ENCODE measurements around the gene NECTIN2. TPM values are rescaled to one million over a fixed set of nuclear protein-coding genes. Genes with fewer than 3 reads are reported as not detected.

NECTIN2 gene
- total RNA-seq, 1 experiment from 2014 or later: 104 TPM

DNA sequence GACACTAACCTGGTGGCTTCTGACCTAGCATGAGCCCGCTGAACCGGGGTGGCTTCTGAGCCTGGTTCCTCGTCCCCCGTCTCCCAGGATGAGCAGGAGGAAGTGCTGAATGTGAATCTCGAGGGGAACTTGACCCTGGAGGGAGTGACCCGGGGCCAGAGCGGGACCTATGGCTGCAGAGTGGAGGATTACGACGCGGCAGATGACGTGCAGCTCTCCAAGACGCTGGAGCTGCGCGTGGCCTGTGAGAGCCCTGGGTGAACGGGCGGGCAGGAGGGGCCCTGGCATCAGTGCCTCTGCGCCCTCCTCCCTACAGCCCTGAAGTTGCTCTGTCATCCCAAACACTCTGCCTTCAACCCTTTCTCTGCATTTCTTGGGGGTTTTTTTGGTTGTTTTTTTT lies 31.6 kb upstream of the NECTIN2 start:
- no TSS peak for BruUV-seq (replicated peaks)
- ATAC-seq: no peak
- ChIA-PET CTCF (no interaction called here), POLR2A (no interaction called here)
- in situ Hi-C loops (cut with HindIII; ENCODE audit: low pct_unique_long_range_greater_than_20kb, low sequenced_read_pairs): no loop called here
- H3K4me3 ChIP-seq (ENCODE audit: low read depth in 2 of 2, low read length in 2 of 2): no peak overlapping the region
- no peaks in the 10 kb centered on the region for H3K27me3 ChIP-seq (ENCODE audit: control insufficient read depth, insufficient read depth, low read length)
- intact Hi-C loops (cut with micrococcal nuclease; ENCODE audit: unreplicated experiment): no loop called here
- H3K36me3 ChIP-seq (ENCODE audit: control insufficient read depth, insufficient read depth, low read length): no peaks in the 10 kb centered on the region
- TF ChIP-seq SIN3A (IDR thresholded peaks at IDR 0.05; ENCODE audit: borderline replicate concordance, insufficient read depth, low read depth, low read length) (no peak), CTCF (IDR thresholded peaks at IDR 0.05) (no peak), REST (IDR thresholded peaks at IDR 0.05; ENCODE audit: insufficient read depth in 1 of 2, low read depth in 2 of 2, low read length in 1 of 2) (no peak), POLR2AphosphoS5 (IDR thresholded peaks at IDR 0.05; ENCODE audit: low read depth, low read length) (no peak), TCF7L2 (IDR thresholded peaks at IDR 0.05; ENCODE audit: low read depth, low read length) (no peak)
- H3K27ac ChIP-seq (ENCODE audit: low read length): no peak overlapping the region
- DNase-seq (ENCODE audit: low read depth, low spot score): no peak
- no peaks in the 10 kb centered on the region for H3K9me3 ChIP-seq (ENCODE audit: control insufficient read depth, insufficient read depth, low read depth, low read length)
- no peaks in the 10 kb centered on the region for H3K4me1 ChIP-seq (ENCODE audit: control insufficient read depth, insufficient read depth, low read length)

DNA sequence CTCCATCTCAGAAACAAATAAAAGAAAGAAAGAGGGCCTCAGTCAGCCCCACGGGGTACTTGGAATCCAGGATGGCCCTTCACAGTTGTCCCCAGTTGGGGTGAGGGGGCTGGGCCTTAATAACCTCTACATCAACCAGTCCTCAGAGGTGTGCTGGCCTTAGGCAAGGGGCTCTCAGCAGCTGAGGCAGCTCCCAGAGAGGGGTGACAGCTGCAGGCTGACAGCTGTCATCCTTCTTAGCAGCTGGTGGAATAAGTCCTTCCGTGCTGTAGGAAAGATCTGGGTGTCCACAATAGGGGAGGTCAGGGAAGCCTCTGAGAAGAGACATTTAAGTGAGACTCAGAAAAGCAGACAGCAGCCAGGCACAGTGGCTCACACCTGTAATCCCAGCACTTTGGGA lies 29.8 kb upstream of the NECTIN2 start:
- intact Hi-C loops (cut with micrococcal nuclease; ENCODE audit: unreplicated experiment): no loop called here
- H3K4me3 ChIP-seq (ENCODE audit: low read depth in 2 of 2, low read length in 2 of 2): no peak overlapping the region
- H3K36me3 ChIP-seq (ENCODE audit: control insufficient read depth, insufficient read depth, low read length): no peaks in the 10 kb centered on the region
- POLR2A ChIA-PET: no interaction called here
- no peaks in the 10 kb centered on the region for H3K9me3 ChIP-seq (ENCODE audit: control insufficient read depth, insufficient read depth, low read depth, low read length)
- no TSS peak for BruUV-seq (replicated peaks)
- CTCF ChIA-PET: no interaction called here
- no peak overlapping the region for H3K27ac ChIP-seq (ENCODE audit: low read length)
- ATAC-seq (no peak), DNase-seq (ENCODE audit: low read depth, low spot score) (no peak)
- TF ChIP-seq POLR2AphosphoS5 (IDR thresholded peaks at IDR 0.05; ENCODE audit: low read depth, low read length) (no peak), SIN3A (IDR thresholded peaks at IDR 0.05; ENCODE audit: borderline replicate concordance, insufficient read depth, low read depth, low read length) (no peak), TCF7L2 (IDR thresholded peaks at IDR 0.05; ENCODE audit: low read depth, low read length) (no peak), REST (IDR thresholded peaks at IDR 0.05; ENCODE audit: insufficient read depth in 1 of 2, low read depth in 2 of 2, low read length in 1 of 2) (no peak), CTCF (IDR thresholded peaks at IDR 0.05) (no peak)
- H3K27me3 ChIP-seq (ENCODE audit: control insufficient read depth, insufficient read depth, low read length): no peaks in the 10 kb centered on the region
- in situ Hi-C loops (cut with HindIII; ENCODE audit: low pct_unique_long_range_greater_than_20kb, low sequenced_read_pairs): no loop called here
- H3K4me1 ChIP-seq (ENCODE audit: control insufficient read depth, insufficient read depth, low read length): no peaks in the 10 kb centered on the region
